ENCODE results near the gene SIM1.

DNA sequence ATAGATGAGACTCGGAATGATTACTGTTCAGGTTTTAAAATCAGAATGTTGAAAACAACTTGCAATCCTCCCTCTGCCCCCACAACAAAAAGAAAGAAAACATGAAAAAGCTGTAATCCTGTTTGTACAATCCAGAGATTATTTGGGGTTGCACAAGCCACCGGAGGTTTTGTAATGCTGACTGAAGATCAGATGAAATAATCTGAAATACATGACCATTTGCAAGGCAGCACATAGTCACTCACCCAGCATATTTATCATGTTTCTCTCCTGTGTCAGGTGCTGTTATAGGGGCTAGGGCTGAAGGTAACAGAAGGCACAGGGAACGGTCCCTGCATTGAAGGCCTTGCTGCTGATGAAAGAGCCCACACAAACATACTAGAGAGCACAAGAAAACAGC is 85.3 kb downstream of the SIM1 start:
- TF ChIP-seq, protein P1, sequence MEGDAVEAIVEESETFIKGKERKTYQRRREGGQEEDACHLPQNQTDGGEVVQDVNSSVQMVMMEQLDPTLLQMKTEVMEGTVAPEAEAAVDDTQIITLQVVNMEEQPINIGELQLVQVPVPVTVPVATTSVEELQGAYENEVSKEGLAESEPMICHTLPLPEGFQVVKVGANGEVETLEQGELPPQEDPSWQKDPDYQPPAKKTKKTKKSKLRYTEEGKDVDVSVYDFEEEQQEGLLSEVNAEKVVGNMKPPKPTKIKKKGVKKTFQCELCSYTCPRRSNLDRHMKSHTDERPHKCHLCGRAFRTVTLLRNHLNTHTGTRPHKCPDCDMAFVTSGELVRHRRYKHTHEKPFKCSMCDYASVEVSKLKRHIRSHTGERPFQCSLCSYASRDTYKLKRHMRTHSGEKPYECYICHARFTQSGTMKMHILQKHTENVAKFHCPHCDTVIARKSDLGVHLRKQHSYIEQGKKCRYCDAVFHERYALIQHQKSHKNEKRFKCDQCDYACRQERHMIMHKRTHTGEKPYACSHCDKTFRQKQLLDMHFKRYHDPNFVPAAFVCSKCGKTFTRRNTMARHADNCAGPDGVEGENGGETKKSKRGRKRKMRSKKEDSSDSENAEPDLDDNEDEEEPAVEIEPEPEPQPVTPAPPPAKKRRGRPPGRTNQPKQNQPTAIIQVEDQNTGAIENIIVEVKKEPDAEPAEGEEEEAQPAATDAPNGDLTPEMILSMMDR (conservative IDR thresholded peaks at IDR 0.05; ENCODE audit: low read length), result no peak
- TF ChIP-seq EZH2phosphoT487 (IDR thresholded peaks at IDR 0.05; ENCODE audit: borderline replicate concordance), result no peak
